Heart left ventricle (tissue), 16 donors: ENCODE data around the gene KIAA0408. TPM values are rescaled to one million over a fixed set of nuclear protein-coding genes. Genes with fewer than 3 reads are reported as not detected.

Source experiments
- ATAC-seq, 4 donors: fragments of 200-7000 bp; cut with Tn5 transposase; one replicate each; pipeline ENCODE4 v1.9.1; 2020 to 2022; ENCODE audit warnings: moderate library complexity in 4 of 4, mild to moderate bottlenecking in 3 of 4, moderate number of reproducible peaks in 1 of 4
- DNase-seq, 5 donors: peaks; one replicate each; pipeline ENCODE4 v3.0.0-alpha.2; 2020
- H3K27ac ChIP-seq, 12 donors: fragments of 200-600 bp; sonication (generic) in 4 of 12; one replicate each; pipeline versions ENCODE4 v1.5.0 to v1.8.0; 2016 to 2022; ENCODE audit warnings: mild to moderate bottlenecking in 2 of 12
- H3K27me3 ChIP-seq, 9 donors: fragments of 200-600 bp; sonication (generic) in 2 of 9; one replicate each; pipeline versions ENCODE4 v1.5.1 to v1.8.0; 2016 to 2022; ENCODE audit warnings: mild to moderate bottlenecking in 3 of 9
- H3K36me3 ChIP-seq, 9 donors: fragments of 200-600 bp; sonication (generic) in 2 of 9; one replicate each; pipeline versions ENCODE4 v1.5.0 to v1.8.0; 2018 to 2022; ENCODE audit warnings: mild to moderate bottlenecking in 2 of 9
- H3K4me1 ChIP-seq, 12 donors: fragments of 200-600 bp; sonication (generic) in 4 of 12; one replicate each; pipeline versions ENCODE4 v1.5.0 to v1.8.0; 2016 to 2022; ENCODE audit warnings: mild to moderate bottlenecking in 3 of 12
- H3K4me3 ChIP-seq, 12 donors: fragments of 200-600 bp; sonication (generic) in 4 of 12; one replicate each; pipeline versions ENCODE4 v1.5.0 to v1.8.0; 2017 to 2022; ENCODE audit warnings: mild to moderate bottlenecking in 9 of 12, moderate library complexity in 4 of 12
- H3K9me3 ChIP-seq, 12 donors: fragments of 200-600 bp; sonication (generic) in 4 of 12; one replicate each; pipeline versions ENCODE4 v1.5.0 to v1.8.0; 2016 to 2022; ENCODE audit warnings: mild to moderate bottlenecking in 1 of 12
- CTCF ChIP-seq, 12 donors: fragments of 200-600 bp; sonication (generic) in 4 of 12; IDR thresholded peaks; one replicate each; pipeline versions ENCODE4 v1.5.0 to v1.8.0; 2018 to 2022; ENCODE audit warnings: antibody characterized with exemption in 12 of 12, mild to moderate bottlenecking in 5 of 12
- POLR2A ChIP-seq, 2 donors: fragments of 450-650 bp; IDR thresholded peaks; one replicate each; pipeline ENCODE4 v1.6.1; 2017; ENCODE audit warnings: antibody characterized with exemption in 2 of 2, mild to moderate bottlenecking in 2 of 2, moderate library complexity in 2 of 2
- WGBS, 4 donors: extraction: QIAGEN DNeasy Blood & Tissue Kit in 2 of 4; methylation state at CpG; one replicate each; pipeline versions ENCODE4 v1.1.5 to v1.1.7; 2013 to 2018; 5-methylcytosine and 5-hydroxymethylcytosine counted together
- intact Hi-C, 10 donors: fragments of 100-400 bp; cut with DNase I; formaldehyde crosslinking; loops; one replicate each; pipeline versions ENCODE4 v1.11.1 to v1.14.2; 2022
- polyA plus RNA-seq, 2 donors: library from polyadenylated mRNA; stranded (reverse); fragments of 200-250 nt; gene quantifications; one replicate each; pipeline ENCODE4 v1.2.3, GENCODE V29; 2013
- total RNA-seq, 9 donors: library from RNA; depleted of rRNA in 2 of 9; stranded (reverse); fragments of >200 nt in 2 of 9; fragmentation: NEBNext Ultra II Directional in 3 of 9; extraction: Animal tissue kit (Norgen Biotek cat#: 25700) in 3 of 9; gene quantifications; one replicate each; pipeline versions ENCODE4 v1.1.0 to v1.2.4, GENCODE V29; 2016 to 2023
- donor health status: ischemic (EF 13 %, LVEDD 7.1; RV severe dilation, severe dysfunction).
- donor health status: healthy with polysubstance abuse.
- donor health status: DM: no; HTN: yes; CAD: no.
- donor health status: DM: no; HTN: no; CAD: no.
- donor health status: ischemic (EF 25% LVEDD 6.9; RV normal size, moderate dysfunction).
- donor health status: ischemic (EF 25% LVEDD 5.7; RV mildly dilated, moderate dysfunction).
- donor health status: healthy.
- donor health status: DM: yes; HTN: yes; CAD: no.
- donor health status: ischemic (EF 35%, LVEDD 5.7; RV mildly dilated, moderate dysfunction).
- donor health status: nonischemic (EF 11% LVEDD 7.7; RV severe dilation, severe dysfunction).
- donor health status: DM: yes; HTN: yes; CAD: no.
- donor health status: PGD.
- donor health status: ischemic (EF 29% LVEDD 5.4; RV normal size, mild dysfunction).
- donor health status: nonischemic (EF 23%, LVEDD 6.1; RV moderate dilation, normal function).

The KIAA0408 gene
- total and polyA plus RNA-seq, 11 donors, result 0.28 to 3.3 (median 1.1) TPM

DNA sequence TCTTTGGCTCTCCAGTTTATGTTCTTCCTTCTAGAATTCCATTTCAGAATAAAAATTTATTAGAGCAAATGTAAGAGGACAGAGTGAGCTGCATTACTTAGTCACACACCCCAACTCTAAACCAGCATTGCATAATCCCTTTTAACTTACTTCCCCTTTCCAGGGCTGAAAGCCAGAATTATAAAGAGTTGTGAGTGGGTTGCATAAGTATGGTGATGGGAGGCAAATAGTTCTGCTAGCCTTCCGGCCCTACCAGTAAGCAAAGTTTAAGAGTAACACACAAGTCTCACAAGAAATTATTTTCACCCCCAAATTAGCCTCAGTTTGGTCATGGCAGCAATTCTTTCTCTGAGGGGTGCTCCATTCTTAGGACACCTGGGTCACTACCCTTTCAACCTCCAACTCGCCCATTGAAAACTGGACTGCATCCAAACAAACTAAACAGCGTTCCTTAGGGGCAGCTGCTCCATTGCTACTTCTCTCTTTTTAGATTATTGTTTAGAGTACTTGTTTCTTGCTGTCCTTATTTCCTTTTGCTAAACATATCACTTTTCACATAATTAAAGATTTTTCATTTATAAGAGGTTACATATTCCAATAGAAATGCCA lies 1.6 kb downstream of the KIAA0408 start:
- H3K36me3 ChIP-seq, result no peaks in the 10 kb centered on the region
- ATAC-seq, result peak in 3 of 4 donors; percentile 67 to 85 (median 82)
- peak overlapping the region in 9 of 12 donors; percentile 7 to 82 (median 43) for H3K27ac ChIP-seq
- TF ChIP-seq CTCF (IDR thresholded peaks at IDR 0.05) (no peak), POLR2A (IDR thresholded peaks at IDR 0.05) (no peak)
- intact Hi-C loops, result loop anchor here in 1 of 10 donors (5.0 kb wide), 1 partner anchor 115 kb away; the partner anchor contains the start of gene ECHDC1
- no peaks in the 10 kb centered on the region for H3K27me3 ChIP-seq
- H3K4me1 ChIP-seq, result peaks cover 0 to 13% (median 0%) of the 10 kb centered on the region in 12 donors
- no peaks in the 10 kb centered on the region for H3K9me3 ChIP-seq
- 54 to 67% (median 57%) methylated on average over 3 of the region's 3 CpGs for WGBS, 4 donors
- DNase-seq, result no peak
- peak overlapping the region in 3 of 12 donors; percentile 29 to 53 (median 51) for H3K4me3 ChIP-seq

DNA sequence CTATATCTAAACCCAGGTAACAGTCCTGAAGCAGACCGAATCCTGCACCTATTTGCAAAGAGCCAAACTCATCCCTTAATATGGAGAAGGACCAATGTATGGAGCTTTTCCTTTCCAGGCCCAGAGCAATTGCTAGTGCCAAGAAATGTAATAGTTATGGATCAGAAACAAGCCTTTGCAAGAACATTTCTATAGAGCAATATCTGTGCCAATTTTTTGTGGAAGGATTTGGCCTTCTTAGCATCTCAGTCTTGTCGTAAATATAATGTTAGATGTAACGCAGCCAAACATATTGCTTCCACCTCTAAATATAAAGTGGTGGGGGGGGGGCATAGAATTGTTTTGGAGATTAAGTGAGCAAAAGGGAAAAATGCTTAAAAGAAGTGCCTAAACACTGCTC lies 2.7 kb downstream of the KIAA0408 start:
- Histone ChIP-seq H3K9me3 (no peaks in the 10 kb centered on the region), H3K27me3 (no peaks in the 10 kb centered on the region), H3K27ac (peak overlapping the region in 1 of 12 donors; percentile 82), H3K4me3 (no peak overlapping the region), H3K36me3 (no peaks in the 10 kb centered on the region), H3K4me1 (peaks cover 0 to 13% (median 0%) of the 10 kb centered on the region in 12 donors)
- intact Hi-C loops, result loop anchor here in 1 of 10 donors (5.0 kb wide), 1 partner anchor 114 kb away; the partner anchor contains the start of gene ECHDC1
- 79 to 89% (median 86%) methylated on average over 3 of the region's 3 CpGs for WGBS, 4 donors
- DNase-seq (no peak), ATAC-seq (no peak)
- no peak for TF ChIP-seq CTCF (IDR thresholded peaks at IDR 0.05)
- no peak for TF ChIP-seq POLR2A (IDR thresholded peaks at IDR 0.05)

- TF ChIP-seq CTCF (IDR thresholded peaks at IDR 0.05) (no peak), POLR2A (IDR thresholded peaks at IDR 0.05) (no peak)
- no peak for ATAC-seq
- H3K4me1 ChIP-seq, result peaks cover 0 to 9% (median 0%) of the 10 kb centered on the region in 12 donors
These were observed 5.2 kb downstream of the KIAA0408 start for GRCh38 chr6:127453845-127454619.

GRCh38 chr6:127452803-127453202 lies 6.4 kb downstream of the KIAA0408 start:
- H3K27me3 ChIP-seq, result no peaks in the 10 kb centered on the region
- DNase-seq, result no peak
- H3K4me3 ChIP-seq, result no peak overlapping the region
- no peak for TF ChIP-seq POLR2A (IDR thresholded peaks at IDR 0.05)
- TF ChIP-seq CTCF (IDR thresholded peaks at IDR 0.05), result no peak
- intact Hi-C loops, result no loop called here
- no peaks in the 10 kb centered on the region for H3K9me3 ChIP-seq
- ATAC-seq, result no peak
- H3K36me3 ChIP-seq, result peaks cover 0 to 7% (median 0%) of the 10 kb centered on the region in 9 donors
- peaks cover 0 to 9% (median 0%) of the 10 kb centered on the region in 12 donors for H3K4me1 ChIP-seq
- H3K27ac ChIP-seq, result no peak overlapping the region

More at GRCh38 chr6:127453845-127454619, 5.2 kb downstream of the KIAA0408 start:
- Histone ChIP-seq H3K9me3 (no peaks in the 10 kb centered on the region), H3K27ac (peak overlapping the region in 1 of 12 donors; percentile 7), H3K27me3 (no peaks in the 10 kb centered on the region), H3K4me3 (no peak overlapping the region), H3K36me3 (peaks cover 0 to 4% (median 0%) of the 10 kb centered on the region in 9 donors)
- DNase-seq, result no peak
- WGBS, 4 donors, result 83 to 89% (median 85%) methylated on average over 2 of the region's 2 CpGs
- intact Hi-C loops, result no loop called here
